Neural cell (in vitro differentiated cells): ENCODE data around the gene DPF3. TPM values are rescaled to one million over a fixed set of nuclear protein-coding genes. Genes with fewer than 3 reads are reported as not detected.

ENCODE experiments used
- H2AFZ ChIP-seq: fragments of 200-600, 300-800 bp; sonication (generic), shearing (Covaris generic); 2 replicates; pipeline ENCODE4 v1.6.0; 2014; ENCODE audit warnings: low read depth, mild to moderate bottlenecking, antibody characterized with exemption, low read length, moderate library complexity
- H3F3A ChIP-seq: fragments of 200-600 bp; shearing (Covaris generic); 2 replicates; pipeline ENCODE4 v1.6.1; 2016; ENCODE audit warnings: mild to moderate bottlenecking, moderate library complexity, mixed read lengths, antibody characterized with exemption, low read length; ENCODE audit not compliant: insufficient read depth, poor library complexity, severe bottlenecking
- H3K27ac ChIP-seq: fragments of 200-600, 300-800 bp; sonication (generic), shearing (Covaris generic); 2 replicates; pipeline ENCODE4 v1.5.1; 2014; ENCODE audit warnings: mild to moderate bottlenecking, low read length, moderate library complexity
- H3K27me3 ChIP-seq: fragments of 300-800, 200-600 bp; sonication (generic), shearing (Covaris generic); 2 replicates; pipeline ENCODE4 v1.6.0; 2014; ENCODE audit warnings: mild to moderate bottlenecking, low read depth, low read length, moderate library complexity; ENCODE audit not compliant: insufficient read depth
- H3K36me3 ChIP-seq: fragments of 300-800, 200-600 bp; sonication (generic), shearing (Covaris generic); 2 replicates; pipeline ENCODE4 v1.5.1; 2014; ENCODE audit warnings: mild to moderate bottlenecking, antibody characterized with exemption, low read length, moderate library complexity; ENCODE audit not compliant: insufficient read depth
- H3K4me2 ChIP-seq: fragments of 300-800, 200-600 bp; sonication (generic), shearing (Covaris generic); 2 replicates; pipeline ENCODE4 v1.6.0; 2014; ENCODE audit warnings: mild to moderate bottlenecking, low read length
- H3K4me3 ChIP-seq: fragments of 300-800, 200-600 bp; sonication (generic), shearing (Covaris generic); 2 replicates; pipeline ENCODE4 v1.5.1; 2014; ENCODE audit warnings: mild to moderate bottlenecking, low read length, moderate library complexity
- H3K79me2 ChIP-seq: fragments of 200-600 bp; shearing (Covaris generic); replicated peaks from 2 replicates; pipeline ENCODE4 v1.6.0; 2014; ENCODE audit warnings: mild to moderate bottlenecking, low read length, moderate library complexity; ENCODE audit not compliant: insufficient read depth
- H3K9ac ChIP-seq: fragments of 300-800, 200-600 bp; sonication (generic), shearing (Covaris generic); 2 replicates; pipeline ENCODE4 v1.6.1; 2016; ENCODE audit warnings: mild to moderate bottlenecking, low read length, mixed read lengths
- H3K9me2 ChIP-seq: fragments of 200-600 bp; shearing (Covaris generic); 2 replicates; pipeline ENCODE4 v1.6.1; 2016; ENCODE audit warnings: mild to moderate bottlenecking, low read length, mixed read lengths; ENCODE audit not compliant: insufficient read depth
- H3K9me3 ChIP-seq: fragments of 200-600, 300-800 bp; sonication (generic), shearing (Covaris generic); 2 replicates; pipeline ENCODE4 v1.6.1; 2016; ENCODE audit warnings: mild to moderate bottlenecking, mixed run types, low read length, moderate library complexity, mixed read lengths
- H4K20me1 ChIP-seq: fragments of 200-600 bp; shearing (Covaris generic); 2 replicates; pipeline ENCODE4 v1.6.1; 2016; ENCODE audit warnings: mild to moderate bottlenecking, mixed run types; ENCODE audit not compliant: insufficient read depth
- EP300 ChIP-seq: fragments of 450-650 bp; conservative IDR thresholded peaks from 2 replicates; pipeline ENCODE4 v1.6.1; 2014; ENCODE audit warnings: antibody characterized with exemption, mild to moderate bottlenecking, moderate library complexity; ENCODE audit not compliant: poor library complexity, severe bottlenecking
- EZH2 ChIP-seq: fragments of 200-600, 300-800 bp; shearing (Covaris generic), sonication (generic); IDR thresholded peaks from 2 replicates; pipeline ENCODE4 v1.6.1; 2014; ENCODE audit warnings: antibody characterized with exemption, low read length, borderline replicate concordance, mild to moderate bottlenecking; ENCODE audit not compliant: insufficient read depth, poor library complexity, severe bottlenecking
- MXI1 ChIP-seq: fragments of 450-650 bp; conservative IDR thresholded peaks from 2 replicates; pipeline ENCODE4 v1.6.1; 2014; ENCODE audit warnings: antibody characterized with exemption, mild to moderate bottlenecking; ENCODE audit not compliant: poor library complexity, severe bottlenecking
- POLR2AphosphoS5 ChIP-seq: IDR thresholded peaks from 2 replicates; pipeline ENCODE4 v1.6.1; 2012
- RAD21 ChIP-seq: fragments of 450-650 bp; conservative IDR thresholded peaks from 2 replicates; pipeline ENCODE4 v1.6.1; 2014; ENCODE audit warnings: antibody characterized with exemption, mild to moderate bottlenecking, moderate library complexity
- SMC3 ChIP-seq: fragments of 450-650 bp; conservative IDR thresholded peaks from 2 replicates; pipeline ENCODE4 v1.6.1; 2014; ENCODE audit warnings: antibody characterized with exemption, mild to moderate bottlenecking, moderate library complexity; ENCODE audit not compliant: poor library complexity
- TAF1 ChIP-seq: IDR thresholded peaks from 2 replicates; pipeline ENCODE4 v1.6.1; 2012; ENCODE audit warnings: low read depth
- polyA plus RNA-seq: library from polyadenylated mRNA; depleted of rRNA; stranded (reverse); fragments of >200 nt; gene quantifications from 2 replicates; pipeline ENCODE4 v1.2.3, GENCODE V29; 2014
- TF ChIP-seq, protein P1 (sequence below): fragments of 450-650 bp; IDR thresholded peaks from 2 replicates; pipeline ENCODE4 v1.5.1; 2014; ENCODE audit warnings: antibody characterized with exemption, mild to moderate bottlenecking, moderate library complexity; ENCODE audit not compliant: poor library complexity, severe bottlenecking
- TF ChIP-seq, protein P2 (sequence below): IDR thresholded peaks from 2 replicates; pipeline ENCODE4 v1.6.1; 2012; ENCODE audit warnings: borderline replicate concordance

The DPF3 gene
- polyA plus RNA-seq, 1 donor from 2014 or later, result 2.9 TPM

DNA sequence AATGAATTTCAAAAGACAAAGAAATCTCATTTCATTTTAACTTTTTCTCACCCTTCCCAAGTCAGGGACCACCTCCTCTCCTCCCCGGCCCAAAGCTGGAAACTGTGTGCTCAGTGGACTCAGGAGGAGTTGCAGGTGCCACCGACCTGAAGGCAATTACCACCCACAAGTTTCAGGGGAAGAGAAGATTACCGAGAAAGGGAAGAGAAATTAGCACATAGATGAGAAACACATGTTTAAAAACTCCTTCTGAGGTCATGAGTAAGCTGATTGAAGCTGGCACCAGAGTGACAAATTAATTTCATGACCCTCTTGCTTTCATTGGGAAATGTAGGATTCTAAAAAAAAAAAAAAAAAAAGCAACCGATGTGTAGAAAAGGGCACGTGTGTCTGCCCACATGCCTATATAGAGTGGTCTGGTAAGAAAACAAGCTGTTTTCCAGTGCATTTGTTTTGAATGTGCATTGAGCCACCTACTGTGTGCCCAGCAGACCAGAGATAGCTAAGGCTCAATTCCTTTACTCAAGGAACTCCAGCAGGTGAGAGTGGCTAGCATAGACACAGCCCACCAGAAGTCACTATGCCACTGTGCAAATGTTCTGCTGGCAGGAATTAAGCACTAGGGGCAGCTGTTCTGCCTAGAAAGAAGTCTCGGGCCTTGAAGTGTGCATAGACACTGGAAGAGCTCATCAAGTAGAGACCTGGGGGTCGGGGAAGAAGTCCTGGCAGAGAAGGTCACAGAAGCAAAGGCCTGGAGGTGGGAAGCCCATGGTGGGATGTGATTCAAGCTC lies 30.5 kb downstream of the DPF3 start:
- Histone ChIP-seq H3F3A (no peaks in the 10 kb centered on the region), H3K9ac (no peak overlapping the region), H3K79me2 (no peaks in the 10 kb centered on the region), H3K4me2 (no peak overlapping the region), H3K4me3 (no peak overlapping the region), H3K9me3 (no peaks in the 10 kb centered on the region), H3K27ac (no peak overlapping the region), H3K9me2 (no peaks in the 10 kb centered on the region), H4K20me1 (no peaks in the 10 kb centered on the region), H3K36me3 (no peaks in the 10 kb centered on the region), H2AFZ (no peak overlapping the region), H3K27me3 (no peaks in the 10 kb centered on the region)
- TF ChIP-seq EP300 (no peak), MXI1 (no peak), EZH2 (no peak)
- TF ChIP-seq, protein P1, sequence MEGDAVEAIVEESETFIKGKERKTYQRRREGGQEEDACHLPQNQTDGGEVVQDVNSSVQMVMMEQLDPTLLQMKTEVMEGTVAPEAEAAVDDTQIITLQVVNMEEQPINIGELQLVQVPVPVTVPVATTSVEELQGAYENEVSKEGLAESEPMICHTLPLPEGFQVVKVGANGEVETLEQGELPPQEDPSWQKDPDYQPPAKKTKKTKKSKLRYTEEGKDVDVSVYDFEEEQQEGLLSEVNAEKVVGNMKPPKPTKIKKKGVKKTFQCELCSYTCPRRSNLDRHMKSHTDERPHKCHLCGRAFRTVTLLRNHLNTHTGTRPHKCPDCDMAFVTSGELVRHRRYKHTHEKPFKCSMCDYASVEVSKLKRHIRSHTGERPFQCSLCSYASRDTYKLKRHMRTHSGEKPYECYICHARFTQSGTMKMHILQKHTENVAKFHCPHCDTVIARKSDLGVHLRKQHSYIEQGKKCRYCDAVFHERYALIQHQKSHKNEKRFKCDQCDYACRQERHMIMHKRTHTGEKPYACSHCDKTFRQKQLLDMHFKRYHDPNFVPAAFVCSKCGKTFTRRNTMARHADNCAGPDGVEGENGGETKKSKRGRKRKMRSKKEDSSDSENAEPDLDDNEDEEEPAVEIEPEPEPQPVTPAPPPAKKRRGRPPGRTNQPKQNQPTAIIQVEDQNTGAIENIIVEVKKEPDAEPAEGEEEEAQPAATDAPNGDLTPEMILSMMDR, result no peak

DNA sequence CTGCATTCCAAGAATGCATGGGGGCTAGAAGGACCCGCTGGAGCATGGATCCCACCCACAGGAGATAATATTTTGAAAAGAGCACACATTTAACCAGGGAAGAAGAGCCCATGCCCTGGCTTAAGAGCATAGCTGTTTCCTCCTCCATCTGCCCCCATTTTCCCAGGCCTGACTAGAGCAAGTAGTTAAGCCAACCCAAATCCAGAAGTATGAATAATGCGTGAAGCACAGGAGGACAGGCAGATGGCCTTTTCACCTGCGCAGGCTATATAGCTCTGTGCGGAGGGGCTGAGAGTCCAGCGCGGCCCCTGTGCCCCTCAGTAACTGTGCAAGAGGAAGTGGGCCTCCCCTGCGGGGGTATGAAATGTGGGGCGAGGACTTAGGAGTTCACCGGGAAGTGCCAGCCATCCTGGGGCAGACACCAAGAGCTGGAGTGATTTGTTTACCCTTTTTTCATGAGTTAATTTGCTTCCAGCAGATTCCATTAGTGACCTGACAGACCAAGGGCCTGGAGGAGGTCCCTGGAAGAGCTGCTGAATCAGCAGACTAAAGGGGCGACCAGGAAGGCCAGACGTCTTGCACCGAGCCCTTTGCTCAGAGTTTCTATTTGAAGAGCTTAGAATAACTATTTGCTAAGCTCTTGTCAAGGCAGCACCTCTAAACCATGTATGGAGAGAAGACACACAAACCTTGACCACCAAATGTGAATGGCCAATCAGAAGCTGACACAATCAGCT lies 37.2 kb downstream of the DPF3 start:
- Histone ChIP-seq H3K27ac (no peak overlapping the region), H3K36me3 (no peaks in the 10 kb centered on the region), H3K27me3 (no peaks in the 10 kb centered on the region), H3K79me2 (no peaks in the 10 kb centered on the region), H3K9me2 (no peaks in the 10 kb centered on the region), H3K9ac (no peak overlapping the region), H2AFZ (no peak overlapping the region), H3F3A (no peaks in the 10 kb centered on the region), H3K4me3 (no peak overlapping the region), H3K9me3 (no peaks in the 10 kb centered on the region), H3K4me2 (no peak overlapping the region), H4K20me1 (no peaks in the 10 kb centered on the region)
- TF ChIP-seq EP300 (no peak), TAF1 (no peak), RAD21 (no peak), POLR2AphosphoS5 (no peak), SMC3 (no peak), EZH2 (no peak), MXI1 (no peak)
- TF ChIP-seq, protein P2, sequence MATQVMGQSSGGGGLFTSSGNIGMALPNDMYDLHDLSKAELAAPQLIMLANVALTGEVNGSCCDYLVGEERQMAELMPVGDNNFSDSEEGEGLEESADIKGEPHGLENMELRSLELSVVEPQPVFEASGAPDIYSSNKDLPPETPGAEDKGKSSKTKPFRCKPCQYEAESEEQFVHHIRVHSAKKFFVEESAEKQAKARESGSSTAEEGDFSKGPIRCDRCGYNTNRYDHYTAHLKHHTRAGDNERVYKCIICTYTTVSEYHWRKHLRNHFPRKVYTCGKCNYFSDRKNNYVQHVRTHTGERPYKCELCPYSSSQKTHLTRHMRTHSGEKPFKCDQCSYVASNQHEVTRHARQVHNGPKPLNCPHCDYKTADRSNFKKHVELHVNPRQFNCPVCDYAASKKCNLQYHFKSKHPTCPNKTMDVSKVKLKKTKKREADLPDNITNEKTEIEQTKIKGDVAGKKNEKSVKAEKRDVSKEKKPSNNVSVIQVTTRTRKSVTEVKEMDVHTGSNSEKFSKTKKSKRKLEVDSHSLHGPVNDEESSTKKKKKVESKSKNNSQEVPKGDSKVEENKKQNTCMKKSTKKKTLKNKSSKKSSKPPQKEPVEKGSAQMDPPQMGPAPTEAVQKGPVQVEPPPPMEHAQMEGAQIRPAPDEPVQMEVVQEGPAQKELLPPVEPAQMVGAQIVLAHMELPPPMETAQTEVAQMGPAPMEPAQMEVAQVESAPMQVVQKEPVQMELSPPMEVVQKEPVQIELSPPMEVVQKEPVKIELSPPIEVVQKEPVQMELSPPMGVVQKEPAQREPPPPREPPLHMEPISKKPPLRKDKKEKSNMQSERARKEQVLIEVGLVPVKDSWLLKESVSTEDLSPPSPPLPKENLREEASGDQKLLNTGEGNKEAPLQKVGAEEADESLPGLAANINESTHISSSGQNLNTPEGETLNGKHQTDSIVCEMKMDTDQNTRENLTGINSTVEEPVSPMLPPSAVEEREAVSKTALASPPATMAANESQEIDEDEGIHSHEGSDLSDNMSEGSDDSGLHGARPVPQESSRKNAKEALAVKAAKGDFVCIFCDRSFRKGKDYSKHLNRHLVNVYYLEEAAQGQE, result no peak
- TF ChIP-seq, protein P1, result no peak
